ENCODE data around the gene FN1.

DNA sequence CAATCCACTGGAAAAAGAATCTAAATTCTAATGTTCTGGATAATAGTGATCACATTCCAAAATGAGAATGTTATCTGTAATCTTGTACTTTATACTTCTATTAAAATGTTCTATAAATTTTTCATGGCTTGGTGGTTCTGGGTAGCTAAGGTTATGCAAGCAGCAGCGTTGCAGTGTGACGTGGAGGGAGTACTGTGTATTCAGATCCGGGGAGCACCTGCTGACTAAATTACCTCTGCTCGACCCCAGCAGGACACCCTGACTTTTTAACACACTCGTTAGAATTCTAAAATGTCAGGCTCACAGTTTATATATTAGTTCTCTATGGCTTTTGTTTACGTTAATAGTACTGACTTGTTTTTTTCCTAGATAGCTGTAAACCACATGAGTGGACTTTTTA lies 111.1 kb downstream of the FN1 start:
- TF ChIP-seq, protein P1, sequence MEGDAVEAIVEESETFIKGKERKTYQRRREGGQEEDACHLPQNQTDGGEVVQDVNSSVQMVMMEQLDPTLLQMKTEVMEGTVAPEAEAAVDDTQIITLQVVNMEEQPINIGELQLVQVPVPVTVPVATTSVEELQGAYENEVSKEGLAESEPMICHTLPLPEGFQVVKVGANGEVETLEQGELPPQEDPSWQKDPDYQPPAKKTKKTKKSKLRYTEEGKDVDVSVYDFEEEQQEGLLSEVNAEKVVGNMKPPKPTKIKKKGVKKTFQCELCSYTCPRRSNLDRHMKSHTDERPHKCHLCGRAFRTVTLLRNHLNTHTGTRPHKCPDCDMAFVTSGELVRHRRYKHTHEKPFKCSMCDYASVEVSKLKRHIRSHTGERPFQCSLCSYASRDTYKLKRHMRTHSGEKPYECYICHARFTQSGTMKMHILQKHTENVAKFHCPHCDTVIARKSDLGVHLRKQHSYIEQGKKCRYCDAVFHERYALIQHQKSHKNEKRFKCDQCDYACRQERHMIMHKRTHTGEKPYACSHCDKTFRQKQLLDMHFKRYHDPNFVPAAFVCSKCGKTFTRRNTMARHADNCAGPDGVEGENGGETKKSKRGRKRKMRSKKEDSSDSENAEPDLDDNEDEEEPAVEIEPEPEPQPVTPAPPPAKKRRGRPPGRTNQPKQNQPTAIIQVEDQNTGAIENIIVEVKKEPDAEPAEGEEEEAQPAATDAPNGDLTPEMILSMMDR (conservative IDR thresholded peaks at IDR 0.05 in 1 of 2, IDR thresholded peaks at IDR 0.05 in 1 of 2; ENCODE audit: low read depth in 1 of 2, low read length in 2 of 2), result no peak
- no peak for TF ChIP-seq EZH2 (IDR thresholded peaks at IDR 0.05; ENCODE audit: low read length, missing control alignments)
